Measurements from ENCODE around the gene RNF17. TPM values are rescaled to one million over a fixed set of nuclear protein-coding genes. Genes with fewer than 3 reads are reported as not detected.

The RNF17 gene
- total and polyA plus RNA-seq, 8 donors = 0.15 to 0.43 (median 0.18) TPM; not detected in 5

- no peak for DNase-seq
- Histone ChIP-seq H3K27me3 (peaks cover 6 to 55% (median 20%) of the 10 kb centered on the region in 3 donors), H3K9me3 (no peaks in the 10 kb centered on the region), H3K27ac (no peak overlapping the region), H3K36me3 (no peaks in the 10 kb centered on the region), H3K4me3 (no peak overlapping the region), H3K4me1 (peaks cover 0 to 15% (median 9%) of the 10 kb centered on the region in 4 donors)
- no peak for TF ChIP-seq EP300 (IDR thresholded peaks at IDR 0.05)
- TF ChIP-seq POLR2AphosphoS5 (IDR thresholded peaks at IDR 0.05) = no peak
- no peak for TF ChIP-seq POLR2A (IDR thresholded peaks at IDR 0.05)
- TF ChIP-seq, protein P1, sequence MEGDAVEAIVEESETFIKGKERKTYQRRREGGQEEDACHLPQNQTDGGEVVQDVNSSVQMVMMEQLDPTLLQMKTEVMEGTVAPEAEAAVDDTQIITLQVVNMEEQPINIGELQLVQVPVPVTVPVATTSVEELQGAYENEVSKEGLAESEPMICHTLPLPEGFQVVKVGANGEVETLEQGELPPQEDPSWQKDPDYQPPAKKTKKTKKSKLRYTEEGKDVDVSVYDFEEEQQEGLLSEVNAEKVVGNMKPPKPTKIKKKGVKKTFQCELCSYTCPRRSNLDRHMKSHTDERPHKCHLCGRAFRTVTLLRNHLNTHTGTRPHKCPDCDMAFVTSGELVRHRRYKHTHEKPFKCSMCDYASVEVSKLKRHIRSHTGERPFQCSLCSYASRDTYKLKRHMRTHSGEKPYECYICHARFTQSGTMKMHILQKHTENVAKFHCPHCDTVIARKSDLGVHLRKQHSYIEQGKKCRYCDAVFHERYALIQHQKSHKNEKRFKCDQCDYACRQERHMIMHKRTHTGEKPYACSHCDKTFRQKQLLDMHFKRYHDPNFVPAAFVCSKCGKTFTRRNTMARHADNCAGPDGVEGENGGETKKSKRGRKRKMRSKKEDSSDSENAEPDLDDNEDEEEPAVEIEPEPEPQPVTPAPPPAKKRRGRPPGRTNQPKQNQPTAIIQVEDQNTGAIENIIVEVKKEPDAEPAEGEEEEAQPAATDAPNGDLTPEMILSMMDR (IDR thresholded peaks at IDR 0.05) = no peak
- intact Hi-C loops (cut with DNase I; ENCODE audit: low total_unique reads) = no loop called here
- WGBS, 5 donors = 46 to 71% (median 59%) methylated on average over 3 to 8 of the region's 8 CpGs
These were observed 22.2 kb upstream of the RNF17 start for GRCh38 chr13:24741791-24742190.

GRCh38 chr13:24742294-24742693 is 21.7 kb upstream of the RNF17 start:
- H3K9me3 ChIP-seq = no peaks in the 10 kb centered on the region
- H3K36me3 ChIP-seq = no peaks in the 10 kb centered on the region
- 25 to 35% (median 31%) methylated on average over 5 to 6 of the region's 6 CpGs for WGBS, 5 donors
- peaks cover 4 to 20% (median 14%) of the 10 kb centered on the region in 4 donors for H3K4me1 ChIP-seq
- intact Hi-C loops (cut with DNase I; ENCODE audit: low total_unique reads) = no loop called here
- TF ChIP-seq EP300 (IDR thresholded peaks at IDR 0.05) (no peak), POLR2A (IDR thresholded peaks at IDR 0.05) (no peak), POLR2AphosphoS5 (IDR thresholded peaks at IDR 0.05) (no peak)
- TF ChIP-seq, protein P1 (IDR thresholded peaks at IDR 0.05) = no peak
- peaks cover 6 to 60% (median 25%) of the 10 kb centered on the region in 3 donors for H3K27me3 ChIP-seq
- no peak overlapping the region for H3K27ac ChIP-seq
- DNase-seq = peak in 1 of 2 donors; percentile 51
- H3K4me3 ChIP-seq = no peak overlapping the region

- no peak for TF ChIP-seq POLR2A (IDR thresholded peaks at IDR 0.05)
- TF ChIP-seq EP300 (IDR thresholded peaks at IDR 0.05) = no peak
- TF ChIP-seq, protein P1 (IDR thresholded peaks at IDR 0.05) = no peak
- TF ChIP-seq POLR2AphosphoS5 (IDR thresholded peaks at IDR 0.05) = no peak
- peaks cover 6 to 67% (median 32%) of the 10 kb centered on the region in 3 donors for H3K27me3 ChIP-seq
- no peak for DNase-seq
- no peak overlapping the region for H3K27ac ChIP-seq
- H3K36me3 ChIP-seq = no peaks in the 10 kb centered on the region
- H3K4me3 ChIP-seq = no peak overlapping the region
- peaks cover 9 to 27% (median 21%) of the 10 kb centered on the region in 4 donors for H3K4me1 ChIP-seq
- WGBS, 5 donors = 49 to 77% (median 59%) methylated on average over 3 to 4 of the region's 4 CpGs
- no peaks in the 10 kb centered on the region for H3K9me3 ChIP-seq
- intact Hi-C loops (cut with DNase I; ENCODE audit: low total_unique reads) = no loop called here
These were observed 21.0 kb upstream of the RNF17 start for GRCh38 chr13:24742977-24743376.

GRCh38 chr13:24744247-24744646 is 19.7 kb upstream of the RNF17 start:
- Histone ChIP-seq H3K4me3 (no peak overlapping the region), H3K4me1 (peaks cover 9 to 29% (median 21%) of the 10 kb centered on the region in 4 donors), H3K9me3 (no peaks in the 10 kb centered on the region), H3K36me3 (no peaks in the 10 kb centered on the region), H3K27ac (no peak overlapping the region), H3K27me3 (peaks cover 6 to 78% (median 32%) of the 10 kb centered on the region in 3 donors)
- 48 to 75% (median 53%) methylated on average over 5 to 6 of the region's 6 CpGs for WGBS, 5 donors
- TF ChIP-seq EP300 (IDR thresholded peaks at IDR 0.05) (no peak), POLR2AphosphoS5 (IDR thresholded peaks at IDR 0.05) (no peak), POLR2A (IDR thresholded peaks at IDR 0.05) (no peak)
- TF ChIP-seq, protein P1 (IDR thresholded peaks at IDR 0.05) = no peak
- intact Hi-C loops (cut with DNase I; ENCODE audit: low total_unique reads) = no loop called here
- DNase-seq = no peak

Data from stomach (tissue), 9 donors.